GM18909 (cell line): ENCODE measurements around the gene TAL1.

ENCODE experiments used
- ATAC-seq: cut with Tn5 transposase; IDR thresholded peaks from one replicate; pipeline ENCODE4 v1.9.1; 2021; ENCODE audit warnings: mild to moderate bottlenecking; ENCODE audit not compliant: unreplicated experiment, poor library complexity

Gene TAL1

DNA sequence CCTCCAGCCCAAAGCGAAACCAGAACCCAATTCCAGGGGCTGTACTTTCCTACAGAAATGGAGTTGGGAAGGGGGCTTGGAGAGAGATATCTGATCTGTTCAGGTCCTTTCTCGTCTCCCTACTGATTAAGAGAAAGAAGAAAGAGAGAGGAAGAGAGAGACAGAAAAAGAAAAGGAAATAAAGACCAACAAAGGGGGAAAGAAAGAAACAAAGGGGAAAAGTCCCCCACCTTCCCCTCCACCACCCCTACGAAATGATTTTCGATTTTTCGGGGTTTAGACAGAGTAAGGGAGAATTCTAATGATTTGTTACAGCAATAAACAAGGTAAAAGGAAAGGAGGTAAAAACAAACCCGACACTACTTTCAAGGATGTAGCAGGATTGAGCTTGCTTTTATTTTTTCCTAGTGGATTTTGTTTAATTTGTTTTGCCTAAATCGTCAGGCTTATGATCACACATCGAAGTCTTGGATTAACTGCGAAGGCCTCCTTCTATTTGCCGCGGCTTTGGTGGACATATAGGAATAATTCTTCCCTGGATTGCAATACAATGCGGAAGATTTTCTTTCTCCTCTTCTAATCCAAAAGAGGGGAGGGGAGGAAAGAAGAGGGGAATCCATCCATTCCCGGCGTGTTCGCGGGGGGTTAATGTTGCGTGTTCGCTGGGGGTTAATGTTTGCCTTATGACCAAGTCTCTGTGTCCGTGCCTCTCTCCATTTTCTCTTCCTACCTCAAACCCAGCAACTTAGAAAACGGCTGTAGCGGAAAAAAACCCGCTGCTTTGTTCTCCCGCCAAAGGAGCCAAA, 1.9 kb downstream of the TAL1 start:
- no peak for ATAC-seq

DNA sequence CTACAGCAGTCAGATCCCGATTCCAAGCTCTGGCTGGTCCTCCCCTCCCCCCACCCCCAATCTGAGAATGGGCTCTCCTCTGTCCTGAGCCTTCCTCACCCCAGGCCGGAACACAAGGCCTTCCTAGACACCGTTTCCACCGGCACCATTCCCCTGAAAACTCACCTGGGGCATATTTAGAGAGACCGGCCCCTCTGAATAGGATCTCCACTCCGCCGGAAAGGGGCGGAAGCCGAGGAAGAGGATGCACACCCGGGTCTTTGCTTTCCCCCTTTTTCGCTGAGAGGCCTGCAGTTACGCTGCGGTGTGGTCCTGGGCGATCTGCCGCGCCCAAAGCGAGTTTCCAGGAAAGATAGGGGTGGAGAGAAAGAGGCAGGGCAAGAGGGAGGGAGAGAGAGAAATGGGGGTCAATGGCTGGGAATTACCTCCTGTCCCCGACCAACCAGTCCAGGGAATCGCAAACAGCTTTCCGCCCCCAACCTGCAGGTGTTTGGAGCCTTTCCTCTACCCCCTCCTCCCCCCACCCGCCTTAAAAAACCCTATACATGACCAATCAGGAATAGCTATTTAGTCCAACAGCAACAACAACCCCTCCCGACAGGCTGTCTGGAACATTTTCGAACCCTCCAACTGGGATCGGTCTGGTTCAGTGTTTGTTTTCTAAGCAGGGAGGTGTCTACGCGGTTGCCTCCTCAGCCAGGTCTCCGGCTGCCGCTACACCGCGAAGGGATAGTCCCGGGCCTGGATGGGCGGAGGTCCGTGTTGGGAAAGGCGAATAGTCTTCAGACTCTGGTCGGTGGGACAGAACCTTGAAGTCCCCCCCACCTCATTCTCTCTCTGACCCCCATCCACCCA, 2.8 kb downstream of the TAL1 start:
- ATAC-seq = no peak

DNA sequence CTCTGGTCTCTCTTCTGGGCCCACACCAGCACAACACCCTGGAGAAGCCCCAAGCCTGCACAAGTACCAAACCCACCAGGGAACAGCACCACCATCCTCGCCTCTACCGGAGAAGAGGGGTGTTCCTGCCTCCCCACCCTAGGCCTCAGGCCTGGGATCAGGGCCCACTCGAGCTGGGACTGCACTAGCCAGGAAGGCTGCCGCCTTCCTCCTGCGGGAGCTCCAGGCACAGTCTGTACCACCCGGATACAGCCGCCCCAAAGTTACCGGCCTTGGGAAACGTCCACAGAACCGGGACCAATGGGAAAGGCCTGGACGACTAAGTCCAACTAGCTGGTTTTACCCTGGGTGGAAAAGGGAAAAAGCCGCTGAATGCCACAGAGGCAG, 3.4 kb downstream of the TAL1 start:
- no peak for ATAC-seq

GRCh38 chr1:47227341-47228232, 4.4 kb downstream of the TAL1 start:
- no peak for ATAC-seq

DNA sequence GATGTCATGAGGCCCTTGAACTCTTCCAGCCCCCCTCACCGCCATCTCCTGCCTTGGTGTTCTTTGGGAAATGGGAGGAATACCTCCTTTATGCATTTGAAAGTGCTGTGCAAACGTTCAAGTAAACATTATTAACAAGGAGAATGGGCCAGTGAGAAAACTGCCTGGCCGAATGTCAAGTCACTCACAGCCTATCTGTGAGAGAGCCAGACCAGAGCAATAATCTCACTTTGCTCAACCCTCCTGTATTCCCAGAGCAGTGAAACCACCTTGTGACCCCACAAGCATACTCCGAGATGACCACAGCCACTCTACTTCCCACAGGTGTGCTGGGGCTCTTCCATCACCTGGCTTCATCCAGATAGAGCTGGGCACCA, 5.2 kb downstream of the TAL1 start:
- ATAC-seq = no peak

DNA sequence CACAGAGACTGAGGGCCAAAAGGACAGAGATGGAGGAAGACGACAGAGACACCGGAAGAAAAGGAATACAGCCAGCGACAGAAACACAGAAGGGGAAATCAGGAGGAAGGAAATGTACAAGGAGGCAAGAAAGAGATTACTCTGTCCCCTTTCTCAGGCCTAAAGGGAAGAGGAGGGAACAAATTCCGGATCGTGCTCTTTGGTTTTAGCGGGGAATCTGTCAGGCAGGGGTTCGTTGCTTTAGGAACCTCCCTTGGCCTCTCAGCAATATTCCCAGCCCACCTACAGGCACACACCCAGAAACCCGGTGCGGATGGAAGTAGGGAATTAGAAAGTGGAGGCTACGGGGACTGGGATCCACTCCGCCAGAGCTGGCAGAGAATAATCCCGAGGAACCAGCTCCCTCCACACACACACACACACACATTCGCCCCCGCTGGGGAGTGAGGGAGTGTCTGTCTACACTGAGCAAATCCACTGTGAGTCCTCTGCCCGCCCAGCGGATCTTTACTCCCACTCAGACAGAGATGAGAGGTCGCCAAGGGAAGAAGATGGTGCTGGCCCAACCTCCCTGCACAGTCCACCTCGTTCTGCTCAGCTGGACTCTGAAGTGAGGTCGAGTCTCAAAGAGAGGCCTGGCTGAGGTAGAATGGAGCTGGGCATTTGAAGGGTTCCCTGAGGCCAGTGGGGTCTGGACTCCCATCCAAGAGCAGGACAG, 5.7 kb downstream of the TAL1 start:
- no peak for ATAC-seq

DNA sequence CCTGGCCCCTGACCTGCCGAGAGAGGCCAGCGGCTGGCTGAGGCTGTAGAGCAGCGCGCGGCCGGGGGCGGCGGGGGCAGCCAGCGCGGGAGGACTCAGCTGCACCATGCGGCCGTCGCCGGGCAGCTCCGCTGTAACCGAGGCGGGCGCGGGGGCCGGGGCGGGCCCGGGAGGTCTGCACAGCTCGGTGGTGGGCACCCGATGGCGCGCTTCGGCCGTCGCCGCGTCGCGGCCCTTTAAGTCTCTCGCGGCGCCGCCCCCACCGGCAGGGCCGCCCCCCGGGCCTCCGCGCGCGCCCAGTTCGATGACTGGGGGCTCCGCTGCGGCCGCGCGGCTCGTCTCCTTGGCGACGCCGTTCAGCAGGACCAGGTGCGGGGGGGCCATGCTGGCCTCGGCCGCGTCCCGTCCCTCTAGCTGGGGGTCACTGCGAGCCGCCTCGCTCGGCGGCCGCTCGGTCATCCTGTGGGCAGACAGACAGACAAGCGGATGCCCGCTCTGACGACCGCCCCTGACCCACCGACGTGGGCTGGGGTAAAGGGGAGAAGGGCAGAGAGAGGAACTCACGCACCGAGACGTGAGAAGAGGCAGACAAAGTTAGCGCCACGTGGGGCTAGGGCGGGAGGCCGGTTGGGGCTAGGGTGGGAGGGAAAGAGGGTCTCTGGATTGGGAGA, 6.5 kb downstream of the TAL1 start:
- no peak for ATAC-seq

- ATAC-seq = no peak
These were observed 7.2 kb downstream of the TAL1 start for GRCh38 chr1:47224676-47225399.

DNA sequence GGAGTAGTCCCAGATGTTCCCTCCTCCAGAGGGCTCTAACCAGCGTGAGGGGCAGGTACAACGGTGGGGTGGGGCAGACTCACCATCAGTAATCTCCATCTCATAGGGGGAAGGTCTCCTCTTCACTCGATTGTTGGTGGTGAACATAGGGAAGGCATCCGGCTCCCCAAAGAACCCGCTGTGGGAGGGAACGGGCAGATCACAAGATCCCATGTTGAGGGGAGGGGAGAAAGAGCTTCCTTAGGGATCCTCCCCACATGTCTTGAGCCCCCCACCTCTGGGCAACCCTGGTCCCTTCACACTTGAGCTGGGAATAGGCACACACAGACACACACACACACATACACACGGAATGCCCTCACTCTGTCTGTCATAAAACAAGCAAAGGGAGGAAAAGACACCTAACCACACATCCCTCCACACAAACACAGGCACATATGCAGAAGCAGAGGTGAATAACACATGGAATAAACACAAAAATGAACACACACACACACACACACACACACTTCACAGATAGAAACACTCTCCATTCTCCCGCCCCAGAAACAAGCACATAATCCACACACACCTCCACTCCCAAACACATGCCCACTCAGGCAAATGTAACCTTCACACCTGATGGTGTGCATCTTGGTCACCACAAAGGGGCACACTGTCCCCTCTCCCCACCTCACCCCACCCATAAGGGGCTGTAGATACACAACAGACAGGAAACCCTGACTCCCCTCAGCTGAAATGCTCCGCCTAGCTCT, 7.9 kb downstream of the TAL1 start:
- ATAC-seq = no peak

DNA sequence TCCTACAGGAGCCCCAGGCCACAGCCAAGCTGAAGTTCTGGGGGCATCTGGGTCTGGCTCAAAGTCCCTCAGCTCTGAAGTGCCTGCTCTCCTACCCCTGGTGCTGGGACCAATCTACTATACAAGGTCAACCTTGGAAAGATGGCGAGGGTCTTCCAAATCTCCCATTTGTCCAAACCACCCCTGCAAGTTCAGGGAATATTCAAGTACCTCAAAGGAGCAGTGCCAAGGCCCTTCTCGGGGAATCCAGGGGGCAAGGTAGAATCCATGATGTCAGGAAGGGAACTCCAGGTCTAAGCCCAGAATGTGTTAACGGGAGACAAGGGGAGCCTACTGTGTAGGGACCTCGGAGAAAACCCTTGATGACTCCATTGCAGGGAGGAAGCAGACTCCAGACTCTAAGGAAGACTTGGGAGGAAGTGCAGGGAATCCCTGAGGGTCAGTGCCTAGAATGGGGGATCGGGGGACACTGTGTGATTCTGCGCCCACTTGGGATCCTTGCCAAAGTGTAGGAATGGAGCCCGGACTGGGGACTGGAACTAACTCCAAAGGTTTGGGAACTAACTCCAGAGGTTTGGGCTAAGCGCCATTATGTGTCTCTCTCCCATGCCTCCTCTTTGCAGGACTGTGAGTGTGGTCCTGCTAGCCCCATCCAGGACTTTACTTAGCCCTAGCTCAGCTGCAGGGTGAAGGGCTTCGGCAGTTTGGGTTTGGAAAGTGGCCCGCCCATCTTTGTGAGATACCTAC, 8.7 kb downstream of the TAL1 start:
- ATAC-seq = no peak

- no peak for ATAC-seq
These were observed 9.5 kb downstream of the TAL1 start for GRCh38 chr1:47222476-47222875.

DNA sequence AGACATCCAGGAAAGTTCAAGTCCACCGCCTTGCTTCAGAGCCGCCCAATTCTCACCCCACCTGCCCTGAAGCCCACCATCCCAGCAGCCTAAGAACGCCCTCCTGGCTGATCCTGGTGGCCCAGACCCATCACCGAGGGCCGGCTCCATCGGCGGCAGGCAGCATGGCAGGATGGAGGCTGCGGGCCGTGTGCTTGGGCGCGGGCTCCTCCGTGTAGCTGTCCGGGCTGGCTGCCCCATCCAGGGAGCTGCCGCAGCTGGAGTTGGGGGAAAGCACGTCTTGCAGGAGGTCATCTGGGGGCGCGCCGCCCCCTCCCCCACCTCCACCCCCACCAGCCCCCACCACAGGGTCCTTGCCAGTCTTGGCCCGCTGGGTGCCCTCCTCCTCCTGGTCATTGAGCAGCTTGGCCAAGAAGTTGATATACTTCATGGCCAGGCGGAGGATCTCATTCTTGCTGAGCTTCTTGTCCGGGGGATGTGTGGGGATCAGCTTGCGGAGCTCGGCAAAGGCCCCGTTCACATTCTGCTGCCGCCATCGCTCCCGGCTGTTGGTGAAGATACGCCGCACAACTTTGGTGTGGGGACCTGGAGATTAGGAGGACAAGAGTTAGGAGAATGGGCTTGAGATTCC, 12.3 kb downstream of the TAL1 start:
- ATAC-seq = no peak

GRCh38 chr1:47219001-47219400, 13.0 kb downstream of the TAL1 start:
- no peak for ATAC-seq

- ATAC-seq = no peak
These were observed 15.6 kb downstream of the TAL1 start for GRCh38 chr1:47216278-47217059.

DNA sequence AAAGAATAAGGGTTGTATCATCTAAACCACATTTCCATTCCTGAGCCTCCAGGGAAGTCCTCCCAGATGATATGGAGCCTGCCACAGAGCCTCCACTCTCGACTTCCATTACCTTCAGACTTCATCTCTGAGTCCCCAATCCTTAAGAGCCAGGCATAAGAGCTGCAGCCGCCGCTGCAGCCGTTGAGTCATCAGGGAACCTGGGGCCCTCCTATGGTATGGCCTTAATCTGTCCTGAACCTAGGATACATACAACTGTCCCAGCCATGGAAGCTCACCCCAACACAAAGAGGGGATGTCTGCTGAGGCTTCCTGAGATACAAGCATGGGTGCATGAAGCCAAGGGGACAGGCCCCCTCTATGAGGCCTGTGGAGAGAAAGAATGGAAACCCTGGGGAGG, 16.3 kb downstream of the TAL1 start:
- ATAC-seq = no peak

- no peak for ATAC-seq
These were observed 17.5 kb downstream of the TAL1 start for GRCh38 chr1:47214549-47214948.
